GM12878 (cell line): ENCODE data around the gene APH1B. TPM values are rescaled to one million over a fixed set of nuclear protein-coding genes. Genes with fewer than 3 reads are reported as not detected.

Experiments used
- ATAC-seq: fragments of 200-7000 bp; cut with Tn5 transposase; 3 replicates; pipeline ENCODE4 v1.9.1; 2020; ENCODE audit warnings: mild to moderate bottlenecking, moderate library complexity
- BruUV-seq: library from RNA; stranded (reverse); fragments of 400-500 nt; replicated peaks from 2 replicates; lab custom pipeline; 2021; lab: Mats Ljungman, UMichigan
- CTCF ChIA-PET: fragments of 300-600 bp; sonication (Branson Sonifier 250); formaldehyde crosslinking; extraction: SDS; loops from one replicate; lab custom pipeline; 2021; ENCODE audit warnings: inconsistent platforms; lab: Yijun Ruan, JAX
- POLR2A ChIA-PET: fragments of 350-600 bp; formaldehyde crosslinking; extraction: SDS; loops from one replicate; lab custom pipeline; 2021; ENCODE audit warnings: inconsistent platforms; lab: Charles Lee
- RAD21 ChIA-PET: fragments of 300-600 bp; sonication (Branson Sonifier 250); formaldehyde crosslinking; loops from one replicate; lab custom pipeline; 2023; ENCODE audit warnings: antibody characterized with exemption; ENCODE audit not compliant: unreplicated experiment; lab: Charles Lee
- SMC1A ChIA-PET: fragments of 300-600 bp; sonication (Branson Sonifier 250); formaldehyde crosslinking; loops from one replicate; lab custom pipeline; 2023; ENCODE audit not compliant: unreplicated experiment, uncharacterized antibody; lab: Charles Lee
- DNase-seq: peaks from one replicate; pipeline ENCODE4 v3.0.0-alpha.2; 2011; ENCODE audit warnings: low read depth, low spot score
- FAIRE-seq: peaks from 3 replicates; lab custom pipeline; 2011; peaks lifted over from hg19 to GRCh38; lab: Jason Lieb, UNC
- H2AFZ ChIP-seq: 2 replicates; pipeline ENCODE4 v1.6.0; 2011; ENCODE audit warnings: low read depth, low read length, control low read depth; ENCODE audit not compliant: control insufficient read depth
- H3K27ac ChIP-seq: 2 replicates; pipeline ENCODE4 v1.5.1; 2011; ENCODE audit warnings: control low read depth; ENCODE audit not compliant: control insufficient read depth, insufficient read depth
- H3K27me3 ChIP-seq, 2 experiments: replicated peaks in 1 of 2; 2 replicates each; pipeline versions ENCODE4 v1.6.0 to v1.6.1; 2011; ENCODE audit warnings: low read length in 1 of 2; ENCODE audit not compliant: control insufficient read depth in 2 of 2, insufficient read depth in 2 of 2
- H3K36me3 ChIP-seq, 2 experiments: 2 replicates each; pipeline ENCODE4 v1.5.1; 2011; ENCODE audit warnings: low read length in 1 of 2; ENCODE audit not compliant: control insufficient read depth in 2 of 2, insufficient read depth in 2 of 2
- H3K4me1 ChIP-seq: 2 replicates; pipeline ENCODE4 v1.6.1; 2011; ENCODE audit warnings: mild to moderate bottlenecking, low read length, moderate library complexity, mixed read lengths; ENCODE audit not compliant: control insufficient read depth, insufficient read depth
- H3K4me2 ChIP-seq: 2 replicates; pipeline ENCODE4 v1.6.0; 2011; ENCODE audit warnings: control low read depth; ENCODE audit not compliant: control insufficient read depth, insufficient read depth
- H3K4me3 ChIP-seq: fragments of 200-600 bp; sonication (generic); 2 replicates; pipeline ENCODE4 v1.5.1; 2016
- H3K79me2 ChIP-seq: 2 replicates; pipeline ENCODE4 v1.6.0; 2011; ENCODE audit warnings: low read length; ENCODE audit not compliant: control insufficient read depth, insufficient read depth
- H3K9ac ChIP-seq: 2 replicates; pipeline ENCODE4 v1.8.0; 2011; ENCODE audit warnings: low read length, control low read depth, mixed read lengths; ENCODE audit not compliant: control insufficient read depth, insufficient read depth
- H3K9me3 ChIP-seq: replicated peaks from 3 replicates; pipeline ENCODE4 v1.5.1; 2011; ENCODE audit warnings: mild to moderate bottlenecking, low read length; ENCODE audit not compliant: control insufficient read depth, insufficient read depth
- H4K20me1 ChIP-seq: 2 replicates; pipeline ENCODE4 v1.6.0; 2011; ENCODE audit not compliant: control insufficient read depth, insufficient read depth
- BRCA1 ChIP-seq: IDR thresholded peaks from 2 replicates; pipeline ENCODE4 v1.6.1; 2011; ENCODE audit warnings: low read depth, low read length, improper control_type of control experiment
- CEBPB ChIP-seq, 2 experiments: fragments of 150-350 bp in 1 of 2; IDR thresholded peaks; 2 replicates each; pipeline ENCODE4 v1.6.1; 2012 to 2014; ENCODE audit warnings: low read depth in 2 of 2, low read length in 2 of 2, borderline replicate concordance in 1 of 2, inconsistent platforms in 1 of 2
- CREB1 ChIP-seq: IDR thresholded peaks from 2 replicates; pipeline ENCODE4 v1.6.1; 2012; ENCODE audit warnings: low read depth, mild to moderate bottlenecking, inconsistent platforms
- HCFC1 ChIP-seq: fragments of 150-350 bp; IDR thresholded peaks from 2 replicates; pipeline ENCODE4 v1.6.1; 2014; ENCODE audit warnings: low read length
- MTA3 ChIP-seq: IDR thresholded peaks from 2 replicates; pipeline ENCODE4 v1.6.1; 2012; ENCODE audit warnings: low read length, inconsistent platforms, borderline replicate concordance
- PAX8 ChIP-seq: fragments of 450-650 bp; IDR thresholded peaks from 2 replicates; pipeline ENCODE4 v1.6.1; 2017; ENCODE audit warnings: mild to moderate bottlenecking, moderate library complexity
- PBX3 ChIP-seq: IDR thresholded peaks from 2 replicates; pipeline ENCODE4 v1.6.1; 2011; ENCODE audit warnings: mild to moderate bottlenecking, low read depth, low read length, moderate library complexity; ENCODE audit not compliant: insufficient replicate concordance
- RAD21 ChIP-seq: IDR thresholded peaks from 2 replicates; pipeline ENCODE4 v1.6.1; 2011; ENCODE audit warnings: mild to moderate bottlenecking, low read depth, low read length, moderate library complexity; ENCODE audit not compliant: insufficient read depth
- SIN3A ChIP-seq: IDR thresholded peaks from 2 replicates; pipeline ENCODE4 v1.6.1; 2012; ENCODE audit warnings: low read depth, low read length, improper control_type of control experiment
- STAT1 ChIP-seq: fragments of 450-650 bp; conservative IDR thresholded peaks from 2 replicates; pipeline ENCODE4 v1.6.1; 2014; ENCODE audit warnings: antibody characterized with exemption, mild to moderate bottlenecking
- TARDBP ChIP-seq: IDR thresholded peaks from 2 replicates; pipeline ENCODE4 v1.6.1; 2016; ENCODE audit warnings: borderline replicate concordance
- TCF12 ChIP-seq: IDR thresholded peaks from 2 replicates; pipeline ENCODE4 v1.6.1; 2011; ENCODE audit warnings: low read depth, mild to moderate bottlenecking, low read length
- ZNF24 ChIP-seq: fragments of 450-650 bp; IDR thresholded peaks from 2 replicates; pipeline ENCODE4 v1.6.1; 2017; ENCODE audit warnings: antibody characterized with exemption, mild to moderate bottlenecking
- ZNF274 ChIP-seq: IDR thresholded peaks from one replicate; pipeline ENCODE4 v1.8.0; 2011; ENCODE audit not compliant: insufficient read length, insufficient read depth
- WGBS: methylation state at CpG from one replicate; pipeline ENCODE4 v1.1.6; 2016; ENCODE audit warnings: low lambda C conversion rate; ENCODE audit not compliant: insufficient replicate concordance, insufficient coverage; ENCODE audit errors: missing lambda C conversion rate; 5-methylcytosine and 5-hydroxymethylcytosine counted together
- in situ Hi-C: fragments of 300-500 bp; cut with MboI; formaldehyde crosslinking; loops from 9 replicates; pipeline ENCODE4 v1.14.3; 2018; ENCODE audit warnings: mixed read lengths
- intact Hi-C: fragments of 100-400 bp; cut with micrococcal nuclease; formaldehyde crosslinking; loops from one replicate; pipeline ENCODE4 v1.14.2; 2022; ENCODE audit not compliant: unreplicated experiment
- polyA plus RNA-seq, 11 experiments: library from polyadenylated mRNA; depleted of rRNA in 4 of 11; unstranded in 6 of 11; stranded (reverse) in 5 of 11; fragments of >200 nt; fragmentation: Nextera tagmentation in 4 of 11; fragmentation: Illumina TruSeq in 1 of 11; extraction: Ambion mirVana in 4 of 11; extraction: Trizol in 1 of 11; gene quantifications; 1 replicate in 1 of 11; 2 replicates in 10 of 11; pipeline versions ENCODE4 v1.2.1 to v1.2.3, GENCODE V29; 2011 to 2016; ENCODE audit warnings: inconsistent platforms in 2 of 11, missing spikeins in 2 of 11, low read depth in 1 of 11
- total RNA-seq, 4 experiments: library from RNA; depleted of rRNA in 3 of 4; stranded (reverse); fragments of >200 nt in 3 of 4; fragmentation: Illumina TruSeq in 1 of 4; extraction: Trizol in 1 of 4; gene quantifications; 2 replicates each; pipeline versions ENCODE4 v1.2.1 to v1.2.3, GENCODE V29; 2013 to 2021

The APH1B gene
- total and polyA plus RNA-seq, 10 of the 15 experiments (the other 5 are each of a cell fraction or from before 2014, with no cell fraction given) = 5.0 to 20.8 (median 11.1) TPM

DNA sequence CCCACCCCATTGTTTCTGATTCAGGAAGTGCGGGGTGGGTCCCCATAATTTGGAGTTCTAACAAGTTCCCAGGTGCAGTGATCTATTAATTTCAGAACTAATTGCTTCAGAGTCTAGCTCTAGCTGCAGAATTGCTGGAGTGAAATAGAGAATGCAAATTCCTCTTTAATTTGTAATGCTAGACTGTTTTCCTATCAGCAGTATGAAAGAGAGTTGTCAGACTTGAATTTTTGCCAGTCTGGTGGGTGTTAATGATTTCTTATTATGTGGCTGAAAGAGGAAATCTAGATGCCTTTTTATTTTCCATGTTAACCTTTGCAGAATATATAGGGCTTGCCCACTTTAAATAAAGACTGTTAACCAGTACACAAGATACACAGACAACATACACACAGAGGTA is 23.7 kb downstream of the APH1B start:
- POLR2A ChIA-PET = no interaction called here
- H3K4me1 ChIP-seq = no peaks in the 10 kb centered on the region
- SMC1A ChIA-PET = interaction anchor here (1.0 to 1.8 kb wide), 2 partner anchors 10 to 11 kb away, joined by 3 to 5 read pairs; no protein-coding TSS in a partner anchor
- CTCF ChIA-PET = interaction anchor here (1.1 to 1.9 kb wide), 3 partner anchors 12 to 166 kb away, joined by 3 to 5 read pairs (median 3); no protein-coding TSS in a partner anchor
- no peak for DNase-seq
- TF ChIP-seq STAT1 (no peak), RAD21 (no peak), PAX8 (no peak), TCF12 (no peak), ZNF274 (no peak), CREB1 (no peak), HCFC1 (no peak), ZNF24 (no peak), CEBPB (IDR thresholded peaks at IDR 0.05; ENCODE audit: borderline replicate concordance in 1 of 2, low read depth in 2 of 2, low read length in 2 of 2) (no peak), PBX3 (no peak), MTA3 (no peak), BRCA1 (no peak), SIN3A (no peak), TARDBP (no peak)
- TF ChIP-seq, all 136 proteins: peak for 0
- H3K27me3 ChIP-seq = no peaks in the 10 kb centered on the region
- WGBS = 53% methylated on average over 1 of the region's 1 CpG
- peaks cover 0 to 3% of the 10 kb centered on the region in 2 experiments; a peak in 1 of 4 replicates for H3K36me3 ChIP-seq
- H3K4me3 ChIP-seq = no peak overlapping the region
- H2AFZ ChIP-seq = no peak overlapping the region
- no peak overlapping the region for H3K27ac ChIP-seq
- H3K79me2 ChIP-seq = no peaks in the 10 kb centered on the region
- FAIRE-seq (no peak), ATAC-seq (no peak)
- in situ Hi-C loops = no loop called here
- H4K20me1 ChIP-seq = no peaks in the 10 kb centered on the region
- H3K9ac ChIP-seq = no peak overlapping the region
- intact Hi-C loops = no loop called here
- RAD21 ChIA-PET = no interaction called here
- no TSS peak for BruUV-seq
- H3K9me3 ChIP-seq = no peaks in the 10 kb centered on the region
- no peak overlapping the region for H3K4me2 ChIP-seq
